ENCODE data around the gene FHIT. TPM values are rescaled to one million over a fixed set of nuclear protein-coding genes. Genes with fewer than 3 reads are reported as not detected.

Gene FHIT
- total and polyA plus RNA-seq, 2 of the 4 experiments (the other 2 are of a cell fraction) = 0.07 TPM; not detected in 1

- CTCF ChIA-PET = interaction anchor here (0.7 to 1.0 kb wide), 2 partner anchors 37 to 239 kb away, joined by 3 to 4 read pairs; no protein-coding TSS in a partner anchor
- peak overlapping the region; percentile 95 for H2AK5ac ChIP-seq (ENCODE audit: low read depth, low read length)
- no peak overlapping the region for H3K4me3 ChIP-seq (ENCODE audit: insufficient read depth, low read depth, low read length)
- H3K14ac ChIP-seq (replicated peaks; ENCODE audit: low read depth, low read length) = peak overlapping the region; percentile 83
- H3K27me3 ChIP-seq (ENCODE audit: control insufficient read depth, insufficient read depth, low read length) = no peaks in the 10 kb centered on the region
- H4K91ac ChIP-seq (ENCODE audit: insufficient read depth, low read depth, low read length) = peak overlapping the region; percentile 83
- H2BK5ac ChIP-seq (ENCODE audit: low read depth, low read length, poor library complexity, severe bottlenecking) = peak overlapping the region; percentile 69
- H4K8ac ChIP-seq (ENCODE audit: low read depth in 2 of 2, low read length in 2 of 2) = peak overlapping the region; percentile 33 to 72
- H4K20me1 ChIP-seq (ENCODE audit: insufficient read depth, low read length) = no peaks in the 10 kb centered on the region
- no peak overlapping the region for H3K9ac ChIP-seq (ENCODE audit: low read depth, low read length)
- peak overlapping the region; percentile 29; the same call in 2 of the 3 replicates for H2BK15ac ChIP-seq (ENCODE audit: low read depth, low read length)
- H3K18ac ChIP-seq (ENCODE audit: low read depth, low read length) = peak overlapping the region; percentile 86
- H3K79me1 ChIP-seq (ENCODE audit: low read depth in 1 of 2, low read length in 2 of 2) = no peaks in the 10 kb centered on the region
- peak overlapping the region; percentile 92 for H3K4ac ChIP-seq (ENCODE audit: low read depth, low read length)
- ATAC-seq (ENCODE audit: low read depth) (peak; percentile 54), DNase-seq (peak; percentile 53)
- H2AFZ ChIP-seq (replicated peaks; ENCODE audit: low read length, poor library complexity) = peak overlapping the region; percentile 27
- dilution Hi-C loops (cut with HindIII; ENCODE audit: low sequenced_read_pairs, unreplicated experiment) (no loop called here), intact Hi-C loops (cut with micrococcal nuclease) (loop anchor here (5.0 kb wide), 1 partner anchor 180 kb away; no protein-coding TSS in a partner anchor), in situ Hi-C loops (cut with MboI; ENCODE audit: low sequenced_read_pairs) (loop anchor here (25.0 kb wide), 2 partner anchors 825 to 1175 kb away; no protein-coding TSS in a partner anchor)
- H3K36me3 ChIP-seq (ENCODE audit: control insufficient read depth, insufficient read depth, low read length) = no peaks in the 10 kb centered on the region
- peak overlapping the region; percentile 31; the same call in 1 of the 2 replicates for H3K27ac ChIP-seq (ENCODE audit: insufficient read depth, low read length)
- H4K5ac ChIP-seq (ENCODE audit: low read depth, low read length) = peak overlapping the region; percentile 76
- BruUV-seq (replicated peaks) = no TSS peak
- TF ChIP-seq FOS (IDR thresholded peaks at IDR 0.05; ENCODE audit: low read depth, low read length) = no peak
- TF ChIP-seq CTCF (conservative IDR thresholded peaks at IDR 0.05; ENCODE audit: low read depth, low read length) = 0 out of 2 replicates have a peak, but pooled peaks have one; percentile 9
- no peaks in the 10 kb centered on the region for H3K9me3 ChIP-seq (ENCODE audit: control insufficient read depth, insufficient read depth, low read length)
- peak overlapping the region; percentile 93 for H2BK20ac ChIP-seq (ENCODE audit: low read depth, low read length)
- POLR2A ChIA-PET (ENCODE audit: unreplicated experiment) = no interaction called here
- no CpG with 5 or more reads among the region's 11 CpGs for WGBS, 2 experiments (ENCODE audit: extremely low coverage in 2 of 2, insufficient read length in 1 of 2)
- peak overlapping the region; percentile 91 for H2BK120ac ChIP-seq (ENCODE audit: low read depth, low read length)
- H3K56ac ChIP-seq (ENCODE audit: extremely low read depth, insufficient read depth, low read length) = peak overlapping the region; percentile 16; the same call in 1 of the 2 replicates
- no peak overlapping the region for H3K4me2 ChIP-seq (ENCODE audit: low read depth, low read length)
- peaks cover 11% of the 10 kb centered on the region for H3K9me1 ChIP-seq (ENCODE audit: insufficient read depth, low read length)
- peaks cover 13% of the 10 kb centered on the region for H3K4me1 ChIP-seq (ENCODE audit: control insufficient read depth, insufficient read depth, low read length)
- peak overlapping the region; percentile 68; the same call in 1 of the 2 replicates for H3K23ac ChIP-seq (ENCODE audit: low read depth, low read length)
- H2AK9ac ChIP-seq (replicated peaks; ENCODE audit: low read depth, low read length, poor library complexity) = peak overlapping the region; percentile 30
Observed at GRCh38 chr3:59812237-59813147, 1438.8 kb downstream of the FHIT start.
